SK-N-SH treated with all-trans-retinoic acid at 6 μM for 48 hours (cell line): ENCODE results near the gene TMBIM4.

Source experiments
- ARNTL ChIP-seq: fragments of 450-650 bp; formaldehyde crosslinking; IDR thresholded peaks from 2 replicates; pipeline ENCODE4 v1.5.0; 2020; ENCODE audit warnings: low read depth, mild to moderate bottlenecking, moderate library complexity, borderline replicate concordance
- CREB5 ChIP-seq: fragments of 250-450 bp; sonication (Bioruptor Pico); IDR thresholded peaks from 2 replicates; pipeline ENCODE4 v1.5.1; 2020; ENCODE audit warnings: low read depth, mild to moderate bottlenecking, moderate library complexity
- CSDC2 ChIP-seq: fragments of 250-450 bp; sonication (Bioruptor Pico); IDR thresholded peaks from 2 replicates; pipeline ENCODE4 v1.5.0; 2020; ENCODE audit warnings: mild to moderate bottlenecking, moderate library complexity
- ESRRG ChIP-seq: fragments of 250-450 bp; sonication (Bioruptor Pico); IDR thresholded peaks from 2 replicates; pipeline ENCODE4 v1.6.1; 2021; ENCODE audit warnings: mild to moderate bottlenecking
- PATZ1 ChIP-seq: fragments of 250-450 bp; sonication (Bioruptor Pico); IDR thresholded peaks from 2 replicates; pipeline ENCODE4 v1.8.0; 2020; ENCODE audit warnings: mild to moderate bottlenecking, moderate library complexity, borderline replicate concordance
- RARB ChIP-seq: fragments of 250-450 bp; sonication (Bioruptor Pico); IDR thresholded peaks from 2 replicates; pipeline ENCODE4 v1.8.0; 2021; ENCODE audit warnings: mild to moderate bottlenecking, moderate library complexity
- SNAI2 ChIP-seq: fragments of 250-450 bp; sonication (Bioruptor Pico); IDR thresholded peaks from 2 replicates; pipeline ENCODE4 v1.5.0; 2020; ENCODE audit warnings: mild to moderate bottlenecking, moderate library complexity
- TCF4 ChIP-seq: fragments of 250-450 bp; sonication (Bioruptor Pico); IDR thresholded peaks from 2 replicates; pipeline ENCODE4 v1.8.0; 2021; ENCODE audit warnings: mild to moderate bottlenecking, moderate library complexity, borderline replicate concordance
- TOX ChIP-seq: fragments of 250-450 bp; sonication (Bioruptor Pico); IDR thresholded peaks from 2 replicates; pipeline ENCODE4 v1.8.0; 2021; ENCODE audit warnings: mild to moderate bottlenecking, moderate library complexity, borderline replicate concordance
- TSHZ2 ChIP-seq: fragments of 250-450 bp; sonication (Bioruptor Pico); IDR thresholded peaks from 2 replicates; pipeline ENCODE4 v1.5.0; 2020; ENCODE audit warnings: mild to moderate bottlenecking, moderate library complexity
- ZC3H10 ChIP-seq: fragments of 250-450 bp; sonication (Bioruptor Pico); IDR thresholded peaks from 2 replicates; pipeline ENCODE4 v1.5.1; 2021; ENCODE audit warnings: mild to moderate bottlenecking, moderate library complexity
- ZFP30 ChIP-seq: fragments of 450-650 bp; formaldehyde crosslinking; IDR thresholded peaks from 2 replicates; pipeline ENCODE4 v1.5.0; 2022; ENCODE audit warnings: mild to moderate bottlenecking, moderate library complexity
- ZNF70 ChIP-seq: fragments of 450-650 bp; formaldehyde crosslinking; IDR thresholded peaks from 2 replicates; pipeline ENCODE4 v1.5.0; 2020; ENCODE audit warnings: mild to moderate bottlenecking, moderate library complexity
- ZNF8 ChIP-seq: fragments of 450-650 bp; formaldehyde crosslinking; IDR thresholded peaks from 2 replicates; pipeline ENCODE4 v1.5.0; 2020; ENCODE audit warnings: mild to moderate bottlenecking, moderate library complexity

- no peak for TF ChIP-seq ZNF70
- TF ChIP-seq SNAI2 (CRISPR knock-in tag) = no peak
- TF ChIP-seq ZFP30 (CRISPR knock-in tag) = no peak
- TF ChIP-seq PATZ1 = no peak
- no peak for TF ChIP-seq ESRRG
- no peak for TF ChIP-seq ARNTL (CRISPR knock-in tag)
- TF ChIP-seq CSDC2 (CRISPR knock-in tag) = no peak
- TF ChIP-seq TCF4 (CRISPR knock-in tag) = no peak
- TF ChIP-seq ZNF8 (CRISPR knock-in tag) = no peak
- no peak for TF ChIP-seq TOX (CRISPR knock-in tag)
- TF ChIP-seq TSHZ2 (CRISPR knock-in tag) = no peak
- TF ChIP-seq RARB = no peak
- TF ChIP-seq ZC3H10 (CRISPR knock-in tag) = no peak
- no peak for TF ChIP-seq CREB5 (CRISPR knock-in tag)
Observed at GRCh38 chr12:66168410-66168809, 1.4 kb downstream of the TMBIM4 start.
